DMS153 treated with DMSO at 0.1 percent for 48 hours (cell line): ENCODE results near the gene KCNIP3.
"Not testable (repeated sequence)": the region's sequence is repeated elsewhere in the genome, so short reads cannot be mapped to it uniquely, and the experiment has no call there.

Experiments used
- DNase-seq: peaks from one replicate; lab custom pipeline; 2025; ENCODE audit not compliant: unreplicated experiment; lab: John Stamatoyannopoulos, UW

The KCNIP3 gene

GRCh38 chr2:95402370-95403203, 105.4 kb downstream of the KCNIP3 start, which contains the start of gene FAHD2A:
TSS of gene FAHD2A (plus strand) at chr2:95402708. CDS start at chr2:95405559, 2,851 bp downstream.
- peak; percentile 83 for DNase-seq

GRCh38 chr2:95403204-95403721, 106.1 kb downstream of the KCNIP3 start:
- DNase-seq: not testable (repeated sequence)

- DNase-seq: not testable (repeated sequence)
Measured at GRCh38 chr2:95403824-95404223, 106.7 kb downstream of the KCNIP3 start.

- not testable (repeated sequence) for DNase-seq
Measured at GRCh38 chr2:95404676-95405075, 107.5 kb downstream of the KCNIP3 start.

- not testable (repeated sequence) for DNase-seq
Measured at GRCh38 chr2:95411239-95411638, 114.1 kb downstream of the KCNIP3 start.

GRCh38 chr2:95414015-95414594, 117.0 kb downstream of the KCNIP3 start:
- peak; percentile 31 for DNase-seq

- DNase-seq: not testable (repeated sequence)
Measured at GRCh38 chr2:95415138-95415537, 118.0 kb downstream of the KCNIP3 start.

GRCh38 chr2:95415561-95415960, 118.4 kb downstream of the KCNIP3 start:
- not testable (repeated sequence) for DNase-seq

GRCh38 chr2:95427196-95427867, 130.2 kb downstream of the KCNIP3 start:
- not testable (repeated sequence) for DNase-seq

- DNase-seq: not testable (repeated sequence)
Measured at GRCh38 chr2:95429748-95430467, 132.8 kb downstream of the KCNIP3 start.

GRCh38 chr2:95433373-95433772, 136.2 kb downstream of the KCNIP3 start:
- DNase-seq: not testable (repeated sequence)

- DNase-seq: not testable (repeated sequence)
Measured at GRCh38 chr2:95433973-95434372, 136.8 kb downstream of the KCNIP3 start.

- not testable (repeated sequence) for DNase-seq
Measured at GRCh38 chr2:95434507-95435076, 137.4 kb downstream of the KCNIP3 start.

GRCh38 chr2:95435162-95435871, 138.2 kb downstream of the KCNIP3 start:
- not testable (repeated sequence) for DNase-seq
